Measurements from ENCODE around the gene CDCA7L. TPM values are rescaled to one million over a fixed set of nuclear protein-coding genes. Genes with fewer than 3 reads are reported as not detected.
A peak's percentile ranks its signal among the peaks of the same experiment; 100 is the strongest.

The CDCA7L gene
- 40.7 TPM for total RNA-seq (ENCODE audit: unreplicated experiment)
- long read RNA-seq, transcript CDCA7L-203 (10 exons, 3,066 nt) = major isoform, 9 of 27 reads
- long read RNA-seq, transcript CDCA7L-202 (9 exons, 1,830 nt) = minor isoform, 7 of 27 reads
- long read RNA-seq, partial matches to known transcripts = 2 of 27 reads
- long read RNA-seq, other reads (novel, unspliced or antisense) = 9 of 27 reads

- peak; percentile 68 for DNase-seq (ENCODE audit: low spot score)
- H3K9me3 Mint-ChIP-seq (ENCODE audit: unreplicated experiment) = no peaks in the 10 kb centered on the region
- H3K36me3 Mint-ChIP-seq (ENCODE audit: low read depth, unreplicated experiment) = no peaks in the 10 kb centered on the region
- peaks cover 34% of the 10 kb centered on the region for H3K4me1 Mint-ChIP-seq (ENCODE audit: unreplicated experiment)
- peak within 1 kb of the TSS; percentile 94 for H3K4me3 Mint-ChIP-seq (ENCODE audit: unreplicated experiment)
- no peaks in the 10 kb centered on the region for H3K27me3 Mint-ChIP-seq (ENCODE audit: unreplicated experiment)
- TF ChIP-seq CTCF (IDR thresholded peaks at IDR 0.05; ENCODE audit: unreplicated experiment) = no peak
- H3K27ac Mint-ChIP-seq (ENCODE audit: unreplicated experiment) = no peak within 1 kb of the TSS
Measured at GRCh38 chr7:21945454-21946221, at the start of gene CDCA7L. Gene CDCA7L (minus strand): TSS chr7:21945899. CDS start chr7:21945804, 95 bp downstream.

GRCh38 chr7:21986096-21986495 is 40.4 kb upstream of the CDCA7L start:
- Mint-ChIP-seq H3K4me3 (ENCODE audit: unreplicated experiment) (no peak overlapping the region), H3K27me3 (ENCODE audit: unreplicated experiment) (no peaks in the 10 kb centered on the region), H3K27ac (ENCODE audit: unreplicated experiment) (no peak overlapping the region), H3K9me3 (ENCODE audit: unreplicated experiment) (no peaks in the 10 kb centered on the region), H3K36me3 (ENCODE audit: low read depth, unreplicated experiment) (no peaks in the 10 kb centered on the region), H3K4me1 (ENCODE audit: unreplicated experiment) (no peaks in the 10 kb centered on the region)
- no peak for TF ChIP-seq CTCF (IDR thresholded peaks at IDR 0.05; ENCODE audit: unreplicated experiment)
- no peak for DNase-seq (ENCODE audit: low spot score)

- DNase-seq (ENCODE audit: low spot score) = no peak
- Mint-ChIP-seq H3K27me3 (ENCODE audit: unreplicated experiment) (no peaks in the 10 kb centered on the region), H3K9me3 (ENCODE audit: unreplicated experiment) (no peaks in the 10 kb centered on the region), H3K4me1 (ENCODE audit: unreplicated experiment) (no peaks in the 10 kb centered on the region), H3K36me3 (ENCODE audit: low read depth, unreplicated experiment) (no peaks in the 10 kb centered on the region), H3K27ac (ENCODE audit: unreplicated experiment) (no peak overlapping the region), H3K4me3 (ENCODE audit: unreplicated experiment) (no peak overlapping the region)
- no peak for TF ChIP-seq CTCF (IDR thresholded peaks at IDR 0.05; ENCODE audit: unreplicated experiment)
Measured at GRCh38 chr7:21984042-21984441, 38.3 kb upstream of the CDCA7L start.

- Mint-ChIP-seq H3K9me3 (ENCODE audit: unreplicated experiment) (no peaks in the 10 kb centered on the region), H3K27me3 (ENCODE audit: unreplicated experiment) (no peaks in the 10 kb centered on the region), H3K27ac (ENCODE audit: unreplicated experiment) (no peak overlapping the region), H3K36me3 (ENCODE audit: low read depth, unreplicated experiment) (no peaks in the 10 kb centered on the region), H3K4me3 (ENCODE audit: unreplicated experiment) (no peak overlapping the region), H3K4me1 (ENCODE audit: unreplicated experiment) (no peaks in the 10 kb centered on the region)
- no peak for DNase-seq (ENCODE audit: low spot score)
- no peak for TF ChIP-seq CTCF (IDR thresholded peaks at IDR 0.05; ENCODE audit: unreplicated experiment)
Measured at GRCh38 chr7:21983056-21983455, 37.4 kb upstream of the CDCA7L start.

GRCh38 chr7:21981524-21981923 is 35.8 kb upstream of the CDCA7L start:
- no peak overlapping the region for H3K27ac Mint-ChIP-seq (ENCODE audit: unreplicated experiment)
- H3K27me3 Mint-ChIP-seq (ENCODE audit: unreplicated experiment) = no peaks in the 10 kb centered on the region
- no peaks in the 10 kb centered on the region for H3K9me3 Mint-ChIP-seq (ENCODE audit: unreplicated experiment)
- no peaks in the 10 kb centered on the region for H3K36me3 Mint-ChIP-seq (ENCODE audit: low read depth, unreplicated experiment)
- TF ChIP-seq CTCF (IDR thresholded peaks at IDR 0.05; ENCODE audit: unreplicated experiment) = no peak
- H3K4me3 Mint-ChIP-seq (ENCODE audit: unreplicated experiment) = no peak overlapping the region
- DNase-seq (ENCODE audit: low spot score) = no peak
- no peaks in the 10 kb centered on the region for H3K4me1 Mint-ChIP-seq (ENCODE audit: unreplicated experiment)
